NCI-H1417 treated with DMSO at 0.1 percent for 48 hours (cell line): Measurements from ENCODE around the gene STARD10.

Source experiments
- DNase-seq: peaks from one replicate; lab custom pipeline; 2025; lab: John Stamatoyannopoulos, UW

STARD10 gene

GRCh38 chr11:72725724-72726028 lies 68.2 kb downstream of the STARD10 start:
- no peak for DNase-seq

GRCh38 chr11:72724851-72725723 lies 68.8 kb downstream of the STARD10 start:
- peak; percentile 14 for DNase-seq

DNA sequence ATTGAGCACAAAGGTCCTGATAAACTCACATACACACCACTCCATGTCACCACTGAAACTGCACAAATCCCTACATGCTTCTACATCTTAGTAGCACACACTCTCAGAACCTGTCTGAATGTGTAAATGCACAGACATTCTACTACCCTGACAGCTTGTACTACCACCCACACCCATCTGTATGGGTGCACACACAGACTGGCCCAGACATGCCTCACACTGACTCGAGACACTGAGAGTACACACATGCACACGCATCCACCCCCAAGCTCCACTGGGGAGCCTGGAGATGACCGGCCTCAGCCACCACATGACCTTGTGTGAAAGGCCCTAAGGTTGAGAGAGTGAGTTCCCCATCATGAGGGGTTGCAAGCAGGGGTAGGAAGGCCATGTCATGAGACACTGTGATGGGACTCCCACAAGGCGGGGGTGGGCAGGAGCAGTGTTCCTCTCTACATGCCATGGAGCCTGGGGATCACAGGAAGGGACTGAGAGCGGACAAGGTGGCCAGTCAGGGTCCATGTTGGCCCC lies 69.8 kb downstream of the STARD10 start:
- DNase-seq = no peak

DNA sequence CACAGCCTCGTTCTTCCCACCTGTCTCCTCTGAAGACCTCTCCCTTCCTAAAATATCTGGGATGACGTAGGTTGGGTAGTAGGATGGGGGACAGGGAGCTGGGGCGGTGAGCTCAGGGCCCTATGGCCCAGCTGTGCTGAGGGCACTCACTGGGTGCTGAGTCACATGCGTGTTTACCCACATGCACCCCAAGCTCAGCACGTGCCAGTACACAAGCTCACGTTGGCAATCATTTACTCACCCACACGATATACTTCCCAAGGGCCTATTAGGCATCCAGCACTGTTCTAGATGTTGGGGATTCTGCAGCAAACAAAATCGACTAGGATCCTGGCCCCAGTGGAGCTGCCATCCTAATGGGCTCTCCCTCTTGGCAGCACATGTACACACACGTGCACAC lies 70.3 kb downstream of the STARD10 start:
- no peak for DNase-seq

DNA sequence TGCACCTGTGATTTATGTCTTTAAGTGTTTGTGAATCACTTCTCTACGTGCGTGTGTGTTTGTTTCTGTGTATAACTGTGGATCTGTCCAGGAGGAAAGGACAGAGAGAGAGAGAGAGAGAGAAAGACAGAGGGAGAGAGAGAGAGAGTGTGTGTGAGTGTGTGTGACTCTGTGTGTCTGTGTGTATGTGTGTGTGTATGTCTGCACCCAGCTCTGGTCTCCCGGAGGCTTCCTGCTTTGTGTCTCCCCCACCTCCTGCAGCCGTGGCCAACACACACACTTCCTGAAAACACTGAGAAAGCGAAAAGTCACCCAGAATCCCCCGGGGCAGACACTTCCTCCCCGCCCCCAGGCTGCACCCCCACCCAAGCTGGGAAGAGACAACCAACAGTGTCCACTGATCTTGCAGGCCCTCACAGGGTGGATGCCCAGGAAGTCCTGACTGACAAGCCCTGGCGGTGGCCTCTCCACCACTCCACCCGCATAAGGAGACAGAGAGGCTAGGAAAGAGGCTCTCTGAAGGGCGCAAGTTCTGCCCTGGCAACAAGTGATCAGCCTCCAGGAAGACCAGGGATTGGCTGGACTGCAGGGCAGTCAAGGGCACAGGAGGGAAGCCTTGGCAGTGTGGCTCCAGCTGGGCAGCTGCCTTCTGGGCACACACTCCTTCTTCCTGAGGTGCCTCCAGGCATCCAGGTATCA lies 71.6 kb downstream of the STARD10 start:
- peak; percentile 93 for DNase-seq

- no peak for DNase-seq
Observed at GRCh38 chr11:72721689-72722049, 72.2 kb downstream of the STARD10 start.

DNA sequence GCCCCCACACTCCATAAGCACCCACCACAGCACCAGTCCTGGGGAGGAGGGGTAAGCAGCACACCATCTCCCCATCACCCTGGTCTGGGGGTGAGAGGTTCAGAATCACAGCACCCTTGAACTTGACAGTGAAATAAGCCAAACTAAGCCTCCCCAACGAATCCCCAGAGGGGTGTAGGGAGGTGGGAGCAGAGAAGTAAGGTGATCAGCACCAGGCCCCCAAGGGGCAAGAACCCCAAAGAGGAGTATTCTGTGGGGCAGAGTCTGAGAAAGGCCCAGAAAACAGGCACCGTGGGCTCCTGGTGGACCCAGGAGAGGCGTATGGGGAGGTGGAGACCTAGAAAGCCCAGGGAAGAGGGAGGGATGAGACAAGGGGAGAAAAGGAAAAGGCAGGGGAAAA lies 72.6 kb downstream of the STARD10 start:
- DNase-seq = no peak

GRCh38 chr11:72720784-72721183 lies 73.1 kb downstream of the STARD10 start:
- DNase-seq = no peak

DNA sequence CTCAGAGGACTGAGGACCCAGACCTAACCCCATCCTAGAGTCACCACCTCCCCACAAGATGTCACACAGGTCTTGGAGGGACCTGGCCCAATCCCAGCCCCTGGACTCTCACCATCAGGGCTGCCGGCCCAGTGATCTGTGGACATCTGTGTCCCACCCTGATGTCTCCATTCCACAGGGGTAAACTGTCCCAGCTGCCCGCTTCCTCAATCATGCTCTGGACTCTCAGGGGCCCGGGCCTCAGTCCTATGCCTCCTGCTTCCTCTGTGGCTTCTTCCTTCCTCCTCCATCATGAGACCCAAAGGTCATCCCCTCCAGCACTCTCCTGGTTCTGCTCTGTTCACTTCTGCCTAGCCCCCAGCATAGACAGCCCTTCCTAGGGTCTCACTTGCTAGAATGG lies 73.8 kb downstream of the STARD10 start:
- DNase-seq = no peak

GRCh38 chr11:72719551-72719950 lies 74.3 kb downstream of the STARD10 start:
- no peak for DNase-seq

DNA sequence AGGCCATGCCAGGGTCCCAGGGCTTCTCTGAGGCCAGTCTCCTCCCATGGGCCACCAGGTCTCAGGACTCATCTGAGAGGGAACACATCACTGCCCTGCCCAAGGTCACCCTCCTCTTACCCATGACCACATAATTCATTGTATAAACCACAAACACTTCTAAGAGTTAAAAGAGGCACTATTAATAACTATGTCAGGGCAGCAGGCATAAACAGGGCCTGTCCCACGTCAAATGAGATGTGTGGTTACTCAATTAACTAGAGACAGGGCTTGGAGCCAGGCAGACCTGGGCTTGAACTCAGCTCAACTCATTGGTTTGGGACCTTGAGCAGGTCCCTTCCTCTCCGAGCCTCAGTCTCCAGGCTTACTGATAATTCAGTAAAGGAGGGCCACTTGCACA lies 74.7 kb downstream of the STARD10 start:
- no peak for DNase-seq

DNA sequence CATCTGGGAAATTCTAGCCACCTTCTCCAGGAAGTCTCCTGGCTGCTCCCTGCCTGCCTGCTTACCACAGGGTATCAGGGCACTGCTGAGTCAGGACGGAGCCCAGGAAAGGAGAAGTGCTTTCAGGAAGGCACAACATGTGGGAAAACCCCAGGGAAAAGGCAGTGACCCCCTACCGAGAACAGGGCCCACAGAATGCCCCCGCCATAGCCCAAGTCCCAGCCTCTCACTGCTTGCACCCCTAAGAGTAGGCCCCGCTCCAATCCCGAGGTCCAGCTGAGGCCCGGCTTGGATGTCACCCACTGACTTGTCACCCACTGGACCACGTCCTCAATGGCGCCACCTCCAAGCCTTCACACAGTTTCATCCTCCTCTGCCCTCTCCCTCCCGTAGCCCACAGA lies 75.7 kb downstream of the STARD10 start:
- DNase-seq = no peak

- no peak for DNase-seq
Observed at GRCh38 chr11:72716788-72717435, 76.9 kb downstream of the STARD10 start.

DNA sequence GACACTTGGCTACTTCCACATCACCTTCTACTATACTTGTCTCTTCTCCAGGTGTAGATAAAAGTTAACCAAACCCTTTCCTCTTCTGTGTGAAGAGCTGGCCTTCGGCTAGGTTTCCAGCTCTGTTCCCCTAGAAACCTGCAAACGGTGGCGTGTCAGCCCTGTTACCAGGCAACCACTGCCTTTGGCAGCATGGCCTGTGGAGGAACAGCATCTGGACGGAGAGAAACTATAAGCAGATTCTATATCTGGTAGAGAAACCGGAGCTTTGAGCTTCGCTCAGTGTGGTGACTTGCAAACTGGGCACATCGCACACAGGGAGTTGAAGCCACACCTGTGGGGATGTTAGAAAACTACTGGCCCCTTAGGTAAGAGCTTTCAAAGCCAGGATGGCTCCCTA lies 77.6 kb downstream of the STARD10 start:
- DNase-seq = peak; percentile 14

- no peak for DNase-seq
Observed at GRCh38 chr11:72712841-72713240, 81.0 kb downstream of the STARD10 start.

GRCh38 chr11:72712168-72712751 lies 81.6 kb downstream of the STARD10 start:
- DNase-seq = no peak

DNA sequence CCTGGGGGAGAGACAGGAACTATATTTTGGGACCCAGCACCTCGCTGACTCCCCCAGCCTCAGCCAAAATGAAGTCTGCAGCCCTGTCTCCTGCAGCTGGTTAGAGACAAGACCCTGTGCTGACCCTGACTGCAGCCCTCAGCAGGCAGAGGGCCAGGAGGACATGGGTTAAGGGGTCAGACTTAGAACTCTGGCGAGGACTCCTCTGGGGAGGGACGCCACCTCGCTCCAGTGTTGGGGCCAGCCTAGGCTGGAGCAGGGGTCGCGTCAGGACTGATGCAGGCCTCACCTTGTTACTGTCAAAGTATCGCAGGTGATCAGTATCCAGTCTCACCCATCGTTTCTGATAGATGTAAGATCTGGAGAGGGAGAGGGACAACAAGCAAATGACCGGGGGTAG lies 82.7 kb downstream of the STARD10 start:
- no peak for DNase-seq

- no peak for DNase-seq
Observed at GRCh38 chr11:72710278-72710677, 83.6 kb downstream of the STARD10 start.

DNA sequence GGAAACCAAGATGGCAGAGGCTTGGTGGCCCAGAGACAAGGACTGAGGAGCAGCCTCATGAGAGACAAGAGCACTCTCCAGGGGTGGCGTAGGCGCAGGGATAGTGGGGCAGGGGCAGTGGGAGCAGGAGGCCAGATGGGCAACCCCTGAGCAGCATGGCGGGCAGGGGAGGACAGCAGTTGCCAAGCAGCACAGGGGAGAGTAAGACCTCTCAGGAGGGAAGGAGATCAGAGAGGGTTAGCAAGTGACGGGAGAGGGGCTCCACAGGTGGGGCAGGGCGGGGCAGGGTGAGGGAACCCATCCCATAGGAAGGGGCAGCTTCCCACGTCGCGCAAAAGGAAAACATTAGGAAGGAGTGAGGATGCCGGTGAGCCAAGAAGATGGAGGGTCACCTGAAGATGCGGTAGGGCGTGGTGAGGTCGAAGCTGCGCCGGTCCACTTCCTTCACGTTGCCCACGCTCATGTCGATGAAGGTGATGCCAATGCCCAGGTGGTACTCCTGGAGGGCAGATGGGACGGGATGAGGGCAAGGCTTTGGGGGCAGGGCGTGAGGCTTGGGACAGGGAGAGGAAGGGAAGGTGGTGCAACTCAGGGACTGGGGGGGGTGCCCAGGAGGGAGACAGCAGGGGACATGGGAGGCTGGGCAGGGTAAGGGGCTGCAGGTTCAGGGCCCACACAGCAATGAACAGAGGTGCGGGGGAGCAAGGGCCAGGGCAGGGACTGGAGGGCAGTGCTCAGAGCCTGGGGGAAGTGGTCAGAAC lies 84.2 kb downstream of the STARD10 start:
- DNase-seq = no peak

DNA sequence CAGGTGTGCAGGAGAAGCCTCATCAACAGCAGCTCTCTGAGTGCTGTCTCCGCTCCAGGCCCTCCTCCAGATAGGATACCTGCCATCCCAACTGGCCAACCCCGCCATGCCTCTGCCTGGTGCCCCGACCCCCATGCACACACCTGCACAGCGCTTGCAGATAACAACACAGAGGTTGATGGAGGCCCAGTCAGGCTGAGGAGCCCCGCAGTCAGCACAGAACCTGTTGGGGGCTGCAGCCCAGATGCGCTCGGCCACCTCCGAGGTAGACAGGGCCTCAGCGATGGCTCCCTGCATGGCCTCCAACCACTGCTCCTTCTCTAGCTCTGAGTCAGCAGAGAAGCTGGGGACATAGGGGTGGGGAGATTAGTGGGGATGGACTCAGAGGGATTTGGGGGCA lies 86.8 kb downstream of the STARD10 start:
- no peak for DNase-seq

GRCh38 chr11:72706579-72706978 lies 87.3 kb downstream of the STARD10 start:
- no peak for DNase-seq
